ENCODE measurements around the gene CREB3L1.

DNA sequence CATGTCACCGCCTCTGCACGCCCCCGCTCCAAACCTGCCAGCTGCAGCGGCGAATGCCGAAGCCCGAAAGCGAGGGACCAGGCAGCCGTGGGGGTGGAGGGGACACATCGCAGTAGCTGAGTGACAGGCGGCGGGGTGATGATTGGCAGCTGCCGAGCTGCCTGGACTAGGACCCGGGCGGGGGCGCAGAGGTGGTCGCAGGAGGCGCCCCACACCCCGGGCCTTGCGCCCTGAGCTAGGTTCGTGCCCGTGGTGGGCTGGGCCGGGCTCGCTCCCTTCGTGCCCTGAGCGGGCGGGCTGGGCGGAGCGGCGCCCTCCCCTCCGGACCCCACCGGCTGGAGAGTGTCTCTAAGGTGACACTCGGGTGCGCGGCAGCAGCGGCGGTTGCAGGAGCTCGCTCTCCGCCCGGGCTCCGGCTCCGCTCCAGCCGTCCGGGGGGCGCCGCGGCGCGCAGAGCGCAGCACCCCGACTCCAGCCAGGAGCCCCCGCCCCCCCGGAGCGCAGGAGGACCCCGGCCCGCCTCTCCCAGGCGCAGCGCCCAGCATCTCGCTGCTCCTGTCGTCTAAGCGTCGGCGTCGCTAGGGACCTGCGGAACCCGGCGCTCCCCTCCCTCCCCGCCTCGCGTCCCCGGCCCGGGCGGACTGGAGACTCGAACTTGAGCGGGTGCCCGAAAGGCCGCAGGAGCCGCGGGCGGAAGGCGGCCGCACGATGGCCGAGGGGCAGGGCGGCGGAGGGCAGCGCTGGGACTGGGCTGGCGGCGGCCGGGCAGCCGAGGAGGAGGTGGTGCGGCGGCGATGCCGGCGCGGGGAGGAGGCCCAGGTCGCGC is 55.3 kb downstream of the CREB3L1 start:
- TF ChIP-seq, protein P1, sequence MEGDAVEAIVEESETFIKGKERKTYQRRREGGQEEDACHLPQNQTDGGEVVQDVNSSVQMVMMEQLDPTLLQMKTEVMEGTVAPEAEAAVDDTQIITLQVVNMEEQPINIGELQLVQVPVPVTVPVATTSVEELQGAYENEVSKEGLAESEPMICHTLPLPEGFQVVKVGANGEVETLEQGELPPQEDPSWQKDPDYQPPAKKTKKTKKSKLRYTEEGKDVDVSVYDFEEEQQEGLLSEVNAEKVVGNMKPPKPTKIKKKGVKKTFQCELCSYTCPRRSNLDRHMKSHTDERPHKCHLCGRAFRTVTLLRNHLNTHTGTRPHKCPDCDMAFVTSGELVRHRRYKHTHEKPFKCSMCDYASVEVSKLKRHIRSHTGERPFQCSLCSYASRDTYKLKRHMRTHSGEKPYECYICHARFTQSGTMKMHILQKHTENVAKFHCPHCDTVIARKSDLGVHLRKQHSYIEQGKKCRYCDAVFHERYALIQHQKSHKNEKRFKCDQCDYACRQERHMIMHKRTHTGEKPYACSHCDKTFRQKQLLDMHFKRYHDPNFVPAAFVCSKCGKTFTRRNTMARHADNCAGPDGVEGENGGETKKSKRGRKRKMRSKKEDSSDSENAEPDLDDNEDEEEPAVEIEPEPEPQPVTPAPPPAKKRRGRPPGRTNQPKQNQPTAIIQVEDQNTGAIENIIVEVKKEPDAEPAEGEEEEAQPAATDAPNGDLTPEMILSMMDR (IDR thresholded peaks at IDR 0.05): no peak
- TF ChIP-seq POLR2A (IDR thresholded peaks at IDR 0.05) (no peak), POLR2AphosphoS5 (IDR thresholded peaks at IDR 0.05) (no peak)

All from sigmoid colon (tissue), 4 donors.